ENCODE data around the gene KDF1. TPM values are rescaled to one million over a fixed set of nuclear protein-coding genes. Genes with fewer than 3 reads are reported as not detected.

KDF1 gene
- total and polyA plus RNA-seq, 2 donors (not counting 3 experiments of a cell fraction or from before 2014, with no cell fraction given): not detected

- ChIA-PET POLR2A (no interaction called here), CTCF (interaction anchor here (1.1 kb wide), 1 partner anchor 13 kb away, joined by 3 read pairs; no protein-coding TSS in a partner anchor)
- Histone ChIP-seq H3K27ac (ENCODE audit: insufficient read depth, low read depth, low read length) (no peak overlapping the region), H4K20me1 (replicated peaks; ENCODE audit: control insufficient read depth, extremely low read depth, insufficient read depth, low read length) (no peaks in the 10 kb centered on the region), H3K27me3 (ENCODE audit: control insufficient read depth in 2 of 2, insufficient read depth in 2 of 2, low read length in 2 of 2) (peaks cover 0 to 1% of the 10 kb centered on the region in 2 experiments), H3K9ac (replicated peaks; ENCODE audit: extremely low read depth, insufficient read depth, low read length) (no peak overlapping the region), H3K9me1 (replicated peaks; ENCODE audit: control insufficient read depth, extremely low read depth, insufficient read depth, low read length) (no peaks in the 10 kb centered on the region), H3K79me2 (ENCODE audit: control insufficient read depth, insufficient read depth, low read length) (no peaks in the 10 kb centered on the region), H3K4me1 (ENCODE audit: control insufficient read depth, extremely low read depth, insufficient read depth, low read length) (peaks cover 8% of the 10 kb centered on the region), H2AFZ (ENCODE audit: low read depth, low read length) (no peak overlapping the region), H3K4me2 (ENCODE audit: insufficient read depth, low read length) (no peak overlapping the region), H3K4me3 (replicated peaks in 1 of 3; ENCODE audit: insufficient read depth in 1 of 3, low read depth in 1 of 3, low read length in 3 of 3) (no peak overlapping the region), H3K36me3 (ENCODE audit: control insufficient read depth in 2 of 2, extremely low read depth in 1 of 2, insufficient read depth in 2 of 2, low read length in 2 of 2) (peaks cover 0 to 5% of the 10 kb centered on the region in 2 experiments), H3K9me3 (replicated peaks; ENCODE audit: control insufficient read depth, insufficient read depth, low read length) (no peaks in the 10 kb centered on the region)
- no peak for TF ChIP-seq GATA2 (IDR thresholded peaks at IDR 0.05; ENCODE audit: insufficient read depth, insufficient read length, low read depth, low read length)
- no peak for TF ChIP-seq JUN (IDR thresholded peaks at IDR 0.05; ENCODE audit: borderline replicate concordance, insufficient read depth, insufficient read length, low read depth)
- TF ChIP-seq FOS (IDR thresholded peaks at IDR 0.05; ENCODE audit: borderline replicate concordance, insufficient read depth, low read length): no peak
- TF ChIP-seq CTCF (IDR thresholded peaks at IDR 0.05; ENCODE audit: extremely low read depth in 1 of 2, insufficient read depth in 1 of 2, low read depth in 1 of 2, low read length in 2 of 2): no peak
- no peak for TF ChIP-seq MYC (IDR thresholded peaks at IDR 0.05; ENCODE audit: low read depth, low read length)
- TF ChIP-seq POLR2A (IDR thresholded peaks at IDR 0.05; ENCODE audit: low read depth, low read length): no peak
- TF ChIP-seq MAX (IDR thresholded peaks at IDR 0.05; ENCODE audit: insufficient read depth, insufficient read length): no peak
- intact Hi-C loops (cut with micrococcal nuclease): no loop called here
- DNase-seq (ENCODE audit: low read depth, low spot score): no peak
- dilution Hi-C loops (cut with MboI; ENCODE audit: extremely low pct_ligation_motif_present, low sequenced_read_pairs): no loop called here
- no TSS peak for BruUV-seq (replicated peaks)
- no peak for FAIRE-seq
Observed at GRCh38 chr1:26951216-26951615, 9.1 kb downstream of the KDF1 start.

Data from endothelial cell of umbilical vein (primary cell).